ENCODE data around the gene STX4. TPM values are rescaled to one million over a fixed set of nuclear protein-coding genes. Genes with fewer than 3 reads are reported as not detected.

The STX4 gene
- total RNA-seq, 4 donors from 2014 or later: 36.8 to 54.0 (median 41.0) TPM

DNA sequence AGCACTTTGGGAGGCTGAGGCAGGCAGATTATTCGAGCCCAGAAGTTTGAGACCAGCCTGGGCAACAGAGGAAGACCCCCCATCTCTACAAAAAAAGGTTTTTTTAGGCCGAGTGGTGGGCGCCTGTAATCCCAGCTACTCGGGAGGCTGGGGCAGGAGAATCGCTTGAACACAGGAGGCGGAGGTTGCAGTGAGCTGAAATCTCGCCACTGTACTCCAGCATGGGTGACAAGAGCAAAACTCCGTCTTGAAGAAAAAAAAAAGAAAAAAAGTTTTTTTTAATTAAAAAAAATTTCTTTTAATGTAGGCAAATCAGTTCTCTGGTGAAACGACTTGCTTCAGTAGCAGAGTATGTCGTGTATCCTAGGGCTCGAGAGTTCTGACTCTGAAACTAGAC lies 37.4 kb upstream of the STX4 start:
- no peaks in the 10 kb centered on the region for H3K36me3 ChIP-seq
- DNase-seq (ENCODE audit: extremely low spot score): no peak
- TF ChIP-seq, protein P1, sequence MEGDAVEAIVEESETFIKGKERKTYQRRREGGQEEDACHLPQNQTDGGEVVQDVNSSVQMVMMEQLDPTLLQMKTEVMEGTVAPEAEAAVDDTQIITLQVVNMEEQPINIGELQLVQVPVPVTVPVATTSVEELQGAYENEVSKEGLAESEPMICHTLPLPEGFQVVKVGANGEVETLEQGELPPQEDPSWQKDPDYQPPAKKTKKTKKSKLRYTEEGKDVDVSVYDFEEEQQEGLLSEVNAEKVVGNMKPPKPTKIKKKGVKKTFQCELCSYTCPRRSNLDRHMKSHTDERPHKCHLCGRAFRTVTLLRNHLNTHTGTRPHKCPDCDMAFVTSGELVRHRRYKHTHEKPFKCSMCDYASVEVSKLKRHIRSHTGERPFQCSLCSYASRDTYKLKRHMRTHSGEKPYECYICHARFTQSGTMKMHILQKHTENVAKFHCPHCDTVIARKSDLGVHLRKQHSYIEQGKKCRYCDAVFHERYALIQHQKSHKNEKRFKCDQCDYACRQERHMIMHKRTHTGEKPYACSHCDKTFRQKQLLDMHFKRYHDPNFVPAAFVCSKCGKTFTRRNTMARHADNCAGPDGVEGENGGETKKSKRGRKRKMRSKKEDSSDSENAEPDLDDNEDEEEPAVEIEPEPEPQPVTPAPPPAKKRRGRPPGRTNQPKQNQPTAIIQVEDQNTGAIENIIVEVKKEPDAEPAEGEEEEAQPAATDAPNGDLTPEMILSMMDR (IDR thresholded peaks at IDR 0.05): no peak
- TF ChIP-seq EP300 (IDR thresholded peaks at IDR 0.05): no peak
- TF ChIP-seq POLR2AphosphoS5 (IDR thresholded peaks at IDR 0.05): no peak
- TF ChIP-seq POLR2A (IDR thresholded peaks at IDR 0.05; ENCODE audit: low read depth): no peak
- H3K27me3 ChIP-seq: no peaks in the 10 kb centered on the region
- intact Hi-C loops (cut with DNase I): loop anchor here (5.0 kb wide), 1 partner anchor 36 kb away; the partner anchor contains the start of gene STX4
- H3K4me3 ChIP-seq: peak overlapping the region in 3 of 4 donors; percentile 60 to 70 (median 64)
- peaks cover 13 to 23% (median 20%) of the 10 kb centered on the region in 4 donors for H3K4me1 ChIP-seq
- H3K27ac ChIP-seq (replicated peaks in 1 of 4): peak overlapping the region; percentile 80 to 87 (median 83)
- H3K9me3 ChIP-seq: no peaks in the 10 kb centered on the region
- WGBS: 76% methylated on average over 11 of the region's 11 CpGs

GRCh38 chr16:30996324-30996984 lies 36.9 kb upstream of the STX4 start:
- Histone ChIP-seq H3K9me3 (no peaks in the 10 kb centered on the region), H3K27me3 (no peaks in the 10 kb centered on the region), H3K4me1 (peaks cover 13 to 23% (median 20%) of the 10 kb centered on the region in 4 donors), H3K4me3 (peak overlapping the region; percentile 60 to 70 (median 64)), H3K27ac (replicated peaks in 1 of 4) (peak overlapping the region; percentile 80 to 87 (median 83)), H3K36me3 (no peaks in the 10 kb centered on the region)
- 30% methylated on average over 11 of the region's 23 CpGs for WGBS
- TF ChIP-seq POLR2AphosphoS5 (IDR thresholded peaks at IDR 0.05) (peak in 1 of 2 donors; percentile 4), POLR2A (IDR thresholded peaks at IDR 0.05; ENCODE audit: low read depth) (no peak)
- TF ChIP-seq, protein P1 (IDR thresholded peaks at IDR 0.05): no peak
- intact Hi-C loops (cut with DNase I): loop anchor here (5.0 kb wide), 1 partner anchor 36 kb away; the partner anchor contains the start of gene STX4
- no peak for DNase-seq (ENCODE audit: extremely low spot score)

DNA sequence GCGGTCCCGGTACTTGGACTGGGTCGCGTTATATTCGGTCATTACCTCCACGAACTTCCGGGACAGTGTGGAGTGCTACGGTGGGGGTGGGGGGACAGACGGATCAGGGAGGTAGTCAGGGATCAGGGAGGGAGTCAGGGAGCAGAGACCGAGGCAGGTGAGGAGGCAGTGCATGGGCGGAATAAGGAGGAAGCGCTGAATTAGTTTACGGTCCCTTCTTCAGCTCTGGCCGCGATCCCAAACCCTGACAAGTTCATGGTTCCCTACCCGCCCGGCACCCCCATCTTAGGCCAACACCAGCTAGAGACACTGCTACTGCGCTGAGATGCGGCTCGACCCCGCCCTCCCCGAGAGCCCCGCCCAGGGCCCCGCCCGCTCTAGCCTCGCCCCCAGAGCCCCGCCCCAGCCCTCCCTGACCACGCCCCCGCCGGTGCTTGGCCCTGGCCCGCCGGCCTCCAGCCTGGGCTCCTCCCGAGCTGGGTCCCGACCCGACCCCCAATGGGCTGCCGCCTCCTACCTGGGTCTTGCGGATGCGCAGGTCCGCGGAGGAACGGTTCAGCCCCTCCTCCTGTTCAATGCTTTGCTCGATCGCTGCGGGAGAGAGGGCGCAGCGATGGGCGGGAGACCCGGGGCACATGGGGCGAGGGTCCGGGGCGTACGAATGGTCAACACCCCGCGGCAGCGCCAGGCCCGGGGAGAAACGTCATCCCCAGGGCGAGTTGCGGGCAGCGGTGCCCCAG lies 36.2 kb upstream of the STX4 start:
- peaks cover 0 to 5% (median 0%) of the 10 kb centered on the region in 4 donors for H3K27me3 ChIP-seq
- intact Hi-C loops (cut with DNase I): loop anchor here (5.0 kb wide), 1 partner anchor 35 kb away; the partner anchor contains the start of gene STX4
- peaks cover 13 to 23% (median 20%) of the 10 kb centered on the region in 4 donors for H3K4me1 ChIP-seq
- H3K4me3 ChIP-seq: peak overlapping the region; percentile 60 to 70 (median 64)
- TF ChIP-seq, protein P1 (IDR thresholded peaks at IDR 0.05): no peak
- TF ChIP-seq POLR2AphosphoS5 (IDR thresholded peaks at IDR 0.05) (peak; percentile 59 to 86), EP300 (IDR thresholded peaks at IDR 0.05) (no peak), POLR2A (IDR thresholded peaks at IDR 0.05; ENCODE audit: low read depth) (no peak)
- 4% methylated on average over 20 of the region's 60 CpGs for WGBS
- H3K36me3 ChIP-seq: no peaks in the 10 kb centered on the region
- peak; percentile 96 for DNase-seq (ENCODE audit: extremely low spot score)
- H3K9me3 ChIP-seq: no peaks in the 10 kb centered on the region
- peak overlapping the region; percentile 80 to 87 (median 83) for H3K27ac ChIP-seq (replicated peaks in 1 of 4)

GRCh38 chr16:30997725-30998711 lies 35.3 kb upstream of the STX4 start:
- Histone ChIP-seq H3K27ac (replicated peaks in 1 of 4) (peak overlapping the region; percentile 80 to 87 (median 83)), H3K9me3 (no peaks in the 10 kb centered on the region), H3K27me3 (peaks cover 0 to 7% (median 0%) of the 10 kb centered on the region in 4 donors), H3K36me3 (no peaks in the 10 kb centered on the region), H3K4me3 (peak overlapping the region; percentile 60 to 70 (median 64)), H3K4me1 (peaks cover 13 to 23% (median 20%) of the 10 kb centered on the region in 4 donors)
- TF ChIP-seq POLR2A (IDR thresholded peaks at IDR 0.05; ENCODE audit: low read depth) (no peak), POLR2AphosphoS5 (IDR thresholded peaks at IDR 0.05) (no peak), EP300 (IDR thresholded peaks at IDR 0.05) (no peak)
- TF ChIP-seq, protein P1 (IDR thresholded peaks at IDR 0.05): no peak
- 51% methylated on average over 21 of the region's 21 CpGs for WGBS
- no peak for DNase-seq (ENCODE audit: extremely low spot score)
- intact Hi-C loops (cut with DNase I): loop anchor here (5.0 kb wide), 1 partner anchor 34 kb away; the partner anchor contains the start of gene STX4

Data from esophagus muscularis mucosa (tissue), 4 donors.